GM21723 (cell line): Measurements from ENCODE around the gene HBS1L.
A peak's percentile ranks its signal among the peaks of the same experiment; 100 is the strongest.
"Not testable (repeated sequence)": the region's sequence is repeated elsewhere in the genome, so short reads cannot be mapped to it uniquely, and the experiment has no call there.

Source experiments
- ATAC-seq: cut with Tn5 transposase; IDR thresholded peaks from one replicate; pipeline ENCODE4 v1.9.1; 2021; ENCODE audit warnings: mild to moderate bottlenecking, moderate library complexity; ENCODE audit not compliant: unreplicated experiment

Gene HBS1L

DNA sequence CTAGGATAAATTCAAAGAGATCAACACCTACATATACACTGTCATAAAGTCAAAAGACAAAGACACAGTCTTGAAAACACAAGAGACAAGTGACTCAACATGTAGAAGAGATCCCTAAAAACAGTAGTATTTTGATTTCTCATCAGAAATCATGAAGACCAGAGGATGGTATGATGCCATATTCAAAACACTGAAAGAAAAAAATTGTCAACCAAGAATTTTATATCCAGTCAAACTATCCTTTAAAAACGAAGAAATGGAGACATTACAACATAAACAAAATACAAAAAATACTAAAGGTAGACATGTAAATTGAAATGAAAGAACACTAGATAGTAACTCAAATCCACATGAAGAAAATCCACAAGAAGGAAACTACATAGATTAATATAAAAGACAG lies 27.3 kb upstream of the HBS1L start:
- no peak for ATAC-seq

DNA sequence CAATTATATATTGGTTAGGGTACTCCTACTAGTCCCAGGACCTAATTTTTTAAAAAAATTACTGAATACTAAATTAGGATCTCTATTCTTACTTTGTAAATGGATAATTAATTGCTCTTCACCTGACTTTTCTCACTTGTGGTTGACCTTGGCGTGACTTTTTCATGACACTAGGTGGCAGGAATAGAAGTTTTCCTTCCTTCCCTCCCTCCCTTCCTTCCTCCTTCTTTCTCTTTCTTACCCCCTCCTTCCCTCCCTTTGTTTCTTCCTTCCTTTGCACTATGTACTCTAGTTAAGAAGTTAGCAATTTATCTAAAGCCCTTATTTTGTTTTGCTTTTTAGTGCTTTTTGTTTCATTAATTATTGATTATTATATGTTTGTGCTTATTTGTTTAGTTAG lies 20.4 kb upstream of the HBS1L start:
- ATAC-seq = no peak

DNA sequence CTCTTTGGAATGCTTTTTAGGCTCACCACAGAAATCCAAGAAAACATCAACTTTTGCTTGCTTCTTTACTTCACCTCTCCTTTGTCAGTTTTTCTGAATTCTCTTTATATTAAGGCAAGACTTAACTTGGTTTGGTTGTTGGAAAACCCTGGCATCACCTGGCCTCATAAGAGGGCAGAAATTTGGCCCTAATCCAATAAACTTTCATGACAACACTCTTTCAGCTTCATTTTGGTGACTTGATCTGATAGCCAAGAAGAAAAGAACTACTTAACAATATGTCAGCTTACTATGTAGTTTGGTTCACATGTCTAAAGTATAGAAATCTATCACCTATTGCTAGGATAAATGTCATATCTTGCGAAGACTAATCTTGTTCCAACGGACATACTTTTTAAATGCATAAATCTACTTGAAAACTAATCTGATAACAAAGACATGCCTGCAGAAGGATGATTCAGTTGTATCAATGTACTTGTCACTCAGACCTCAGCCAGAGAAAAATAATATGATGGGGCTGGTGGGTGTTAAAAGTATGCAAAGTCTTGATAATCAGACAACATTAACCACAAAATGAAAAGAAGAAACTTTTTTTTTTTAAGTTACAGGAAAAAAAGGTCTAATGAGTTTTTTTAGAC lies 19.3 kb upstream of the HBS1L start:
- no peak for ATAC-seq

DNA sequence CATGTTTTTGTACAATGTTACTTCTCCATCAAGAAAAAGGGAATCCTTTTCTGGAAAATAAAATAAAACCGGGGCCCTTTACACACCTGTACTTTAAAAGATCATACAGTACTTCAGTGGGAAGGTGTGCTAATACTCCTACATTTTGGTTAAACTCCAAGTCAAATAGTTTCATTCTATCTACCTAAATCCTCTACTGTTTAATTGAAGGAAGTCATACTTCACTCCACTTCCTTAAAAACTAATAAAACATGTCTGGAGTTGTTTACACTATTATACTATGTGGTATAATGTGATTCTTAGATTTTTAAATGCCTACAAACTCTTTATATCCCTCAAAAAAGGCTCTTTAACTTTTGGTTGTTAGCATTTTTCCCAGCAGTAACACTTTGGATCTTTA lies 18.6 kb upstream of the HBS1L start:
- no peak for ATAC-seq

- no peak for ATAC-seq
Observed at GRCh38 chr6:135072753-135073152, 18.1 kb upstream of the HBS1L start.

GRCh38 chr6:135071541-135071940 lies 16.9 kb upstream of the HBS1L start:
- no peak for ATAC-seq

DNA sequence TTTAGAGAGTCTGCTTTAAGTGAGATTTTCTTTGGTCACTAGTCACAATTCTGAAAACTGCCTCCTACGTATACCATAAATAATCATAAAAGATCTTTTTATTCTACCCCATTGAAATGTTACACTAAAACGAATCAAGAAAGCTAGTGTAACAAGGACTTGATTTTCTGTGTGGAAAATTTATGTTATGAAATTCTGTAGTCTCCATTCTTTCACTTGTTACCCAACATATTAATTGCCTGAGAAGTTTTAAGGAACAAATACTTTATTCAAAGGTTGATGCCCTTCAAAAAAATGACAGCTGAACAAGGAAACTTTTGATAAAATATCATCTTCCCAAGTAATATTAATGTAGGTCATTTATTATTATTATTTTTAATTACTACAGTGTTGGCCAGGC lies 13.3 kb upstream of the HBS1L start:
- no peak for ATAC-seq

- ATAC-seq = no peak
Observed at GRCh38 chr6:135066806-135067205, 12.2 kb upstream of the HBS1L start.

DNA sequence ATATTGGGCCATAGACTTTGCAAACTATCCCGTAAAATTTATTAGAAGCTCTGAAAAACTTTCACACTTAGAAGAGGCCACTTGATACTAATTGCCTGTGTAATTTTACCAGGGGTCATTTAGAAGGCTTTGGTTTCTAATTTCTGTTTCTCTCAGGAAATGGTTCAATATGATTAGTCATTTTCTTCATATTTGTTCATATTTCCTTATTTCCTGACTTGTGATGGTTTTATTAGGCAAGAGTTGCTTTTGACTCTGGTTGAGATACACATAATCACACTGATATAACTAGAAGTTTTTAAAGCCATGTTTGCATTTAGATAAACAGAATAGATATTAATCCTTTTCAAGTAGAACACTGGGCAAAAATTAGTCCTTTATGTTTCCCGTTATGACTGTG lies 11.8 kb upstream of the HBS1L start:
- no peak for ATAC-seq

GRCh38 chr6:135064586-135064985 lies 10.0 kb upstream of the HBS1L start:
- no peak for ATAC-seq

GRCh38 chr6:135063926-135064325 lies 9.3 kb upstream of the HBS1L start:
- no peak for ATAC-seq

DNA sequence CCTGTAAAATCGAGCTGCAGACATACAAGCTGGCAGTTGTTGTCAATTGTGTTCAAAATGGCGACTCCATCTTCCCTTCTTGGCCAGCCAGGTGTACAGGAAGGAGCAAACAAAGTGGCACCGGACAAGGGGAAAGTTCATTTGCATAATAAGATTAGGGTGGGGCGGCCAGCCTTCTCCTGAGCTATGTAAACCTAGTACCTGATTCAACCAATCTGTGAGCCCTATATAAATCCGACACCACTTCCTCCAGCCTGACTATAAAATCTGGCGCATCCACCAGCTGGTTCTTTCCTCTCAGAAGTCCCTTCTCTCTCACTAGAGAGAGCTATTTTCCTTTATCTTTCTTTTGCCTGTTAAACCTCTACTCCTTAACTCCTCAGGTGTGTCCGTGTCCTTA lies 8.1 kb upstream of the HBS1L start:
- ATAC-seq = no peak

GRCh38 chr6:135060076-135060475 lies 5.5 kb upstream of the HBS1L start:
- no peak for ATAC-seq

DNA sequence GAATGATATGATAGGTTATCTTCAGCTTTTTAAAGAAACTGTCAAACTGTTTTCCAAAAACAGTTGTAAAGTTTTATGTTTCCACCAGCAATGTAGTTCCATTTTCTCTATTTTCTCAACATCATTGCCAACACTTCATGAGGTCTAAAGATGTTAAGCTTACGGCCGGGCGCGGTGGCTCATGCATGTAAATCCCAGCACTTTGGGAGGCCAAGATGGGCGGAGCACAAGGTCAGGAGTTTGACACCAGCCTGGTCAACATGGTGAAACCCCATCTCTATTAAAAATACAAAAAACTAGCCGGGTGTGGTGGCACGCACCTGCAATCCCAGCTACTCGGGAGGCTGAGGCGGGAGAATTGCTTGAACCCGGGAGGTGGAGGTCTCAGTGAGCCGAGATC lies 3.7 kb upstream of the HBS1L start:
- not testable (repeated sequence) for ATAC-seq

- no peak for ATAC-seq
Observed at GRCh38 chr6:135056632-135057031, 2.0 kb upstream of the HBS1L start.

GRCh38 chr6:135054226-135054568 lies 425 bp downstream of the HBS1L start:
- peak; percentile 5 for ATAC-seq

DNA sequence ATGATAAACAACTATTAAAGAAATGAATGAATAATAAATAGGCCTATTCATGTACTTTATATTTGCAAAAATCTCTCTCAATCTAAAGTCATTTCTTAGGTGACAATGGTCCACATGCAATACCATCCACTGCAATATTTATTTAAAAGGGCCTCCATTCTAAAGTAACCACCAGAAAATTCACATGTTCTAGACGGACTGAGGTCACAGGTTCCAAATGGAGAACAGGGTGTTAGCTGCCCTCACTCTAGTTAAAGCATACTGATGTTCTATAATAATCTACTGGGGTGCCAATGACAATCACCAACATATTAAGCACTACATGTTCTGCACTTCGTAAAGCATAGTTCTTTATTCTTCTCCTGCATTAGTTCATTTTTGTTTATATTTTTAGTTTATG lies 1.2 kb downstream of the HBS1L start:
- ATAC-seq = no peak

DNA sequence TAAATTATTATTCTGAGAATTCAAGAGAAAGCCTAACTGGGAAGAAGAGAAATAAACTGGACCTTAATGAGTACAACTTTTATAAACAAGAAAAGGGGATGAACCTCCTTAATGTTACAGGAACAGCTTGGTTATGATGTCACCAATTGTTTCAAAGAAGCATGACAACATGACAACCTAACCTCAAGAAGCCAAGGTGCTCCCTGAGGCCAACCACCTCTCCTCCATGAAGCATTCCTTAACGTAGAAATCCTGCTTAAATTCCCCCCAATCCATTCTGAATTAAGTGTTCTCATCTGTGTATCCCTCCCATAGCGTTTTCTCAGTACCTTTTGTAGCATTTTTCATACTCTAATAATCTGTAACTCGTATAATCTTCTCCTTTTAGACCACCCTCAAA lies 1.7 kb downstream of the HBS1L start:
- ATAC-seq = no peak

GRCh38 chr6:135048915-135049314 lies 5.7 kb downstream of the HBS1L start:
- no peak for ATAC-seq

GRCh38 chr6:135047336-135047735 lies 7.3 kb downstream of the HBS1L start:
- ATAC-seq = no peak

- no peak for ATAC-seq
Observed at GRCh38 chr6:135046912-135047311, 7.7 kb downstream of the HBS1L start.

DNA sequence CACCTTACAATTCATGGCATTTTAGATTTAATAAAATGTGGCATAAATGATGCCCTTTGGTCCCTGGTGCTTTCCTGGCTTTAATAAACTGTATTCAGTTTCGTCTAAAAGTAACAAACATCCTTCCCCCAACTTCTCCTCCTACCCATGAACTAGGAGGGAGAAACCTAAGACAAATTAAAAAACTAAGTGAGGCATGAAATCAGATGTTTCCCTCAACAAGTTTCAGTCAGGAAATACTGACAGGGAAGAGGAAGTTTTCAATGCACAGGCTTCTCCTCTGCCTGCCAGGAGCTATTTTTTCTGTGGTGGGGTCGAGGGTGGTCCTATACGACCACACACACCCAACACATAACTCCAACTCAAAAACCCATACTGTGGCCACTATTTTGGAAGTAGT lies 10.0 kb downstream of the HBS1L start:
- ATAC-seq = no peak

- ATAC-seq = no peak
Observed at GRCh38 chr6:135043846-135044245, 10.8 kb downstream of the HBS1L start.

DNA sequence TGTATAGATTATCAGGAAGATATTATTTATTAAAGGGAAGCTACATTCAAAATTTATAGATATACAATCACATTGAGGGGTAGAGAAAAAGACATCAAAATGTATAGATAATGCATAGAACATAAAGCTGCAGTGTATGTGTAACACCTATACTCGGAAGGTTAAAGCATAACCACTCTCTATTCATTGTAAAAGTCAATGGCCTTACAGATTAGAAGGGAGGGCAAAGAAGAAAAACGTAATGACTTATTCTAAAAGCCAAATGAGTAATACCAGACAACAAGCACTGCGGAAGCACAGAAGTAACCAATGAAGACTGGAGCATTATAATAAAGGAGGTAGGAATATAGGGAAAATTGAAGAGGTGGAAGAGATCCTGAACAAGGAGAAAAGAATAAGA lies 11.3 kb downstream of the HBS1L start:
- no peak for ATAC-seq
